SK-N-SH (cell line): ENCODE results near the gene MAN2C1. TPM values are rescaled to one million over a fixed set of nuclear protein-coding genes. Genes with fewer than 3 reads are reported as not detected.

Experiments
- CTCF ChIA-PET: fragments of 300-600, 350-600 bp; formaldehyde crosslinking; extraction: SDS; loops from one replicate; lab custom pipeline; 2021; lab: Yijun Ruan, JAX
- POLR2A ChIA-PET: fragments of 350-600 bp; sonication (Branson Sonifier 250); formaldehyde crosslinking; extraction: SDS; loops from one replicate; lab custom pipeline; 2020; ENCODE audit warnings: antibody characterized with exemption, inconsistent platforms; lab: Yijun Ruan, JAX
- DNase-seq: peaks from one replicate; pipeline ENCODE4 v3.0.0; 2012
- H2AFZ ChIP-seq: fragments of 200-600 bp; sonication (generic); 2 replicates; pipeline ENCODE4 v1.8.1; 2016; ENCODE audit warnings: antibody characterized with exemption, mild to moderate bottlenecking, low read depth
- H3F3A ChIP-seq: fragments of 200-600 bp; sonication (generic); replicated peaks from 2 replicates; pipeline ENCODE3; 2016; ENCODE audit warnings: antibody characterized with exemption, mild to moderate bottlenecking; ENCODE audit not compliant: insufficient read depth
- H3K27ac ChIP-seq, 2 experiments: fragments of 200-500 bp in 1 of 2; fragments of 200-600 bp in 1 of 2; sonication (Bioruptor generic) in 1 of 2; sonication (generic), shearing (Covaris generic) in 1 of 2; 2 replicates each; pipeline versions ENCODE4 v1.5.1 to v1.6.1; 2014 to 2016; ENCODE audit warnings: low read depth in 2 of 2, inconsistent platforms in 1 of 2, low read length in 1 of 2, mild to moderate bottlenecking in 1 of 2, mixed read lengths in 1 of 2
- H3K27me3 ChIP-seq: fragments of 200-600 bp; sonication (generic), shearing (Covaris generic); 2 replicates; pipeline ENCODE4 v1.6.1; 2016; ENCODE audit warnings: mixed run types; ENCODE audit not compliant: insufficient read depth
- H3K36me3 ChIP-seq, 2 experiments: fragments of 200-500 bp in 1 of 2; fragments of 200-600 bp in 1 of 2; sonication (Bioruptor generic) in 1 of 2; sonication (generic) in 1 of 2; replicated peaks in 1 of 2; 2 replicates each; pipeline versions ENCODE3 to v1.5.1; 2014 to 2016; ENCODE audit warnings: low read length in 1 of 2, mild to moderate bottlenecking in 1 of 2; ENCODE audit not compliant: insufficient read depth in 2 of 2, control insufficient read depth in 1 of 2
- H3K4me1 ChIP-seq, 2 experiments: fragments of 200-500 bp in 1 of 2; fragments of 200-600 bp in 1 of 2; sonication (Bioruptor generic) in 1 of 2; sonication (generic), shearing (Covaris generic) in 1 of 2; 2 replicates each; pipeline versions ENCODE4 v1.5.1 to v1.6.1; 2014 to 2016; ENCODE audit warnings: low read depth in 1 of 2, low read length in 1 of 2, mixed run types in 1 of 2; ENCODE audit not compliant: insufficient read depth in 2 of 2, control insufficient read depth in 1 of 2
- H3K4me2 ChIP-seq: fragments of 200-600 bp; sonication (generic), shearing (Covaris generic); 2 replicates; pipeline ENCODE4 v1.6.1; 2017; ENCODE audit warnings: mixed run types
- H3K4me3 ChIP-seq, 2 experiments: fragments of 200-500 bp in 1 of 2; fragments of 200-600 bp in 1 of 2; sonication (Bioruptor generic) in 1 of 2; sonication (generic), shearing (Covaris generic) in 1 of 2; 2 replicates each; pipeline versions ENCODE4 v1.5.1 to v1.8.1; 2014 to 2016; ENCODE audit warnings: low read depth in 2 of 2, inconsistent platforms in 1 of 2, low read length in 1 of 2, mild to moderate bottlenecking in 1 of 2, mixed read lengths in 1 of 2, moderate library complexity in 1 of 2
- H3K79me2 ChIP-seq: fragments of 200-600 bp; sonication (generic); 2 replicates; pipeline ENCODE4 v1.8.1; 2017; ENCODE audit warnings: mild to moderate bottlenecking; ENCODE audit not compliant: insufficient read depth
- H3K9ac ChIP-seq: fragments of 200-600 bp; sonication (generic); 2 replicates; pipeline ENCODE4 v1.6.1; 2017; ENCODE audit warnings: mixed run types
- H3K9me2 ChIP-seq: fragments of 200-600 bp; sonication (generic); 2 replicates; pipeline ENCODE4 v1.6.1; 2017; ENCODE audit warnings: mixed run types
- H3K9me3 ChIP-seq: fragments of 200-600 bp; sonication (generic); 2 replicates; pipeline ENCODE4 v1.6.1; 2017; ENCODE audit warnings: mixed run types, mild to moderate bottlenecking, moderate library complexity
- H4K20me1 ChIP-seq: fragments of 200-600 bp; sonication (generic); 2 replicates; pipeline ENCODE4 v1.6.1; 2017; ENCODE audit warnings: mild to moderate bottlenecking, mixed run types; ENCODE audit not compliant: insufficient read depth
- CHD2 ChIP-seq: fragments of 150-350 bp; IDR thresholded peaks from 2 replicates; pipeline ENCODE4 v1.6.1; 2018; ENCODE audit warnings: low read length; ENCODE audit not compliant: partially characterized antibody
- CTCF ChIP-seq: fragments of 200-600 bp; sonication (generic); IDR thresholded peaks from 2 replicates; pipeline ENCODE4 v1.6.1; 2017; ENCODE audit warnings: antibody characterized with exemption, mild to moderate bottlenecking, moderate library complexity
- ELF1 ChIP-seq: IDR thresholded peaks from 2 replicates; pipeline ENCODE4 v1.4.0; 2012
- EP300 ChIP-seq, 2 experiments: IDR thresholded peaks; 2 replicates each; pipeline versions ENCODE4 v1.4.0 to v1.6.1; 2012; ENCODE audit warnings: borderline replicate concordance in 1 of 2, low read depth in 1 of 2, low read length in 1 of 2
- EZH2phosphoT487 ChIP-seq: fragments of 200-600 bp; sonication (generic); IDR thresholded peaks from 2 replicates; pipeline ENCODE4 v1.6.1; 2017; ENCODE audit warnings: low read depth, mixed run types, mild to moderate bottlenecking, antibody characterized with exemption, moderate library complexity, borderline replicate concordance
- IRF3 ChIP-seq: fragments of 150-350 bp; IDR thresholded peaks from 2 replicates; pipeline ENCODE4 v1.6.1; 2016; ENCODE audit warnings: mild to moderate bottlenecking, low read depth, low read length
- JUND ChIP-seq: IDR thresholded peaks from 2 replicates; pipeline ENCODE4 v1.4.0; 2012
- MXI1 ChIP-seq: IDR thresholded peaks from 2 replicates; pipeline ENCODE4 v1.6.1; 2012; ENCODE audit warnings: mild to moderate bottlenecking, low read depth, low read length, improper control_type of control experiment
- NFIC ChIP-seq: IDR thresholded peaks from 2 replicates; pipeline ENCODE4 v1.4.0; 2012; ENCODE audit warnings: borderline replicate concordance
- POLR2AphosphoS5 ChIP-seq: IDR thresholded peaks from 2 replicates; pipeline ENCODE4 v1.6.1; 2012; ENCODE audit warnings: low read depth, low read length
- RAD21 ChIP-seq: IDR thresholded peaks from 2 replicates; pipeline ENCODE4 v1.6.1; 2012; ENCODE audit warnings: mild to moderate bottlenecking, low read length
- RCOR1 ChIP-seq: fragments of 150-350 bp; IDR thresholded peaks from 2 replicates; pipeline ENCODE4 v1.6.1; 2017; ENCODE audit warnings: antibody characterized with exemption, low read length
- RFX5 ChIP-seq: IDR thresholded peaks from 2 replicates; pipeline ENCODE4 v1.6.1; 2012; ENCODE audit warnings: mild to moderate bottlenecking, improper control_type of control experiment, low read length
- SIN3A ChIP-seq: IDR thresholded peaks from 2 replicates; pipeline ENCODE4 v1.6.1; 2012; ENCODE audit warnings: low read depth, mild to moderate bottlenecking, low read length, moderate library complexity, borderline replicate concordance
- SMC3 ChIP-seq: IDR thresholded peaks from 2 replicates; pipeline ENCODE4 v1.6.1; 2012; ENCODE audit warnings: low read depth, low read length, improper control_type of control experiment
- TCF12 ChIP-seq: IDR thresholded peaks from 2 replicates; pipeline ENCODE4 v1.4.0; 2012
- TEAD4 ChIP-seq: IDR thresholded peaks from 2 replicates; pipeline ENCODE4 v1.4.0; 2012; ENCODE audit warnings: mild to moderate bottlenecking, borderline replicate concordance; ENCODE audit not compliant: insufficient read depth
- USF2 ChIP-seq: fragments of 150-350 bp; IDR thresholded peaks from 2 replicates; pipeline ENCODE4 v1.6.1; 2017; ENCODE audit warnings: antibody characterized with exemption, low read length, low read depth, borderline replicate concordance
- YY1 ChIP-seq: IDR thresholded peaks from 2 replicates; pipeline ENCODE4 v1.4.0; 2012; ENCODE audit warnings: low read depth, mild to moderate bottlenecking
- WGBS: methylation state at CpG from one replicate; pipeline ENCODE4 v1.1.6; 2017; ENCODE audit warnings: low lambda C conversion rate; 5-methylcytosine and 5-hydroxymethylcytosine counted together
- polyA plus RNA-seq, 3 experiments: library from polyadenylated mRNA; depleted of rRNA; stranded (reverse); fragments of >200 nt; gene quantifications; 2 replicates each; pipeline ENCODE4 v1.2.3, GENCODE V29; 2012

MAN2C1 gene
- polyA plus RNA-seq, 1 of the 3 experiments (the other 2 are of a cell fraction), result 132 TPM

DNA sequence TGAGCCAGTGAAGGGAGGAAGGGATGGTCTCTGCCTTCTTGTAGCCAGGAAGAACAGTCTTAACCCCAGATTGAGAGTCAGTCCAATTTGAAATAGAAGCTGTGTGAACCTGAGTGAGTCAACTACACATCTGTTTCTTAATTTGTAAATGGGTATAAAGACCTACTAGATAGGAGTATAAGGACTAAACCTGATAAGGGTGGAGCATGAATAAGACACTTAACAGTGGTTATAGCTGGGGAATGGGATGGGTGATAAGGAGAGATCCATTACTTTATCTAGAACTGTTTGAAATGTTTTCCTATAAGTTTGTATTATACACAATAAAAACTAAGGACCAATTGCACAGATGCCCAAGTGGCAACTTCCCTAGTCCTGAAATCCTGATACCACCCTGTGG lies 1.4 kb downstream of the MAN2C1 start:
- no peak overlapping the region for H3K4me3 ChIP-seq
- H3K9me3 ChIP-seq, result no peaks in the 10 kb centered on the region
- peak overlapping the region; percentile 92 for H3K4me2 ChIP-seq
- ChIA-PET CTCF (interaction anchor here (0.7 to 3.5 kb wide), 31 partner anchors 8 to 844 kb away, joined by 3 to 29 read pairs (median 5); partner anchors contain the start of genes IMP3, NEIL1, PPCDC and PTPN9), POLR2A (no interaction called here)
- H3K27ac ChIP-seq, result no peak overlapping the region; a peak in 1 of 4 replicates
- peaks cover 5 to 16% of the 10 kb centered on the region in 2 experiments; a peak in 3 of 4 replicates for H3K4me1 ChIP-seq
- peaks cover 10% of the 10 kb centered on the region for H3F3A ChIP-seq
- peaks cover 36% of the 10 kb centered on the region for H3K79me2 ChIP-seq
- H3K9me2 ChIP-seq, result no peaks in the 10 kb centered on the region
- TF ChIP-seq RCOR1 (no peak), IRF3 (no peak), RFX5 (no peak), TEAD4 (no peak)
- no peaks in the 10 kb centered on the region; the same call in 1 of the 2 replicates for H4K20me1 ChIP-seq
- H3K27me3 ChIP-seq, result no peaks in the 10 kb centered on the region
- peaks cover 48 to 59% of the 10 kb centered on the region in 2 experiments for H3K36me3 ChIP-seq
- DNase-seq, result no peak
- peak overlapping the region; percentile 96; the same call in 1 of the 2 replicates for H3K9ac ChIP-seq
- H2AFZ ChIP-seq, result no peak overlapping the region

DNA sequence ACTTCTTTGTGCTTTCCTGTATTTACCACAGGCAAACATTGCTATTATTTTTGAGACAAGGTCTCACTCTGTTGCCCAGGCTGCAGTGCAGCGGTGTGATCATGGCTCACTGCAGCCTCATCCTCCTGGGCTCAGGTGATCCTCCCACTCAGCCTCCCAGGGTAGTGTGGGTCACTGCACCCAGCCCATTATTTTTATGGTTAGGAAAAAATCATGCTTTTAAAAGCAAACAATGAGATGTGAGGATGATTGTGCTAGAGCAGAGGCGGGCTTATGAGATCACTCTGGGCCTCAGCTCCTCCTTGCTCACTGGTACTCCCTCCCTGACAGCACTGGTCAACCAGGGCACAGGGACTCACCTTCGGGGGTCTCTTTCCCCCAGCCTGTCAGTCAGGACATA lies 2.2 kb downstream of the MAN2C1 start:
- Histone ChIP-seq H3K79me2 (peaks cover 36% of the 10 kb centered on the region), H3K4me3 (no peak overlapping the region), H3K4me1 (peaks cover 5 to 16% of the 10 kb centered on the region in 2 experiments; a peak in 3 of 4 replicates), H3K27ac (no peak overlapping the region), H3K9me3 (no peaks in the 10 kb centered on the region), H3K36me3 (peaks cover 42 to 55% of the 10 kb centered on the region in 2 experiments), H3F3A (peaks cover 10% of the 10 kb centered on the region), H4K20me1 (no peaks in the 10 kb centered on the region; the same call in 1 of the 2 replicates), H3K4me2 (no peak overlapping the region), H3K27me3 (no peaks in the 10 kb centered on the region), H2AFZ (no peak overlapping the region), H3K9ac (no peak overlapping the region), H3K9me2 (no peaks in the 10 kb centered on the region)
- POLR2A ChIA-PET, result no interaction called here
- DNase-seq, result no peak
- 87% methylated on average over 3 of the region's 3 CpGs for WGBS
- CTCF ChIA-PET, result interaction anchor here (3.5 kb wide), 1 partner anchor 11 kb away, joined by 29 read pairs; no protein-coding TSS in a partner anchor
- TF ChIP-seq ELF1 (no peak), RCOR1 (no peak), YY1 (no peak), POLR2AphosphoS5 (no peak), NFIC (no peak), SMC3 (no peak), CHD2 (no peak), MXI1 (no peak), RAD21 (no peak), JUND (no peak), USF2 (no peak), EZH2phosphoT487 (no peak), TCF12 (no peak), EP300 (IDR thresholded peaks at IDR 0.05; ENCODE audit: borderline replicate concordance in 1 of 2, low read depth in 1 of 2, low read length in 1 of 2) (no peak), SIN3A (no peak), CTCF (no peak), TEAD4 (no peak)
